Chondrocyte (in vitro differentiated cells): ENCODE data around the gene FARP1. TPM values are rescaled to one million over a fixed set of nuclear protein-coding genes. Genes with fewer than 3 reads are reported as not detected.

Experiments
- DNase-seq: peaks from one replicate; pipeline ENCODE4 v3.0.0; 2021; ENCODE audit warnings: mixed read lengths, low spot score
- H3K27ac Mint-ChIP-seq: one replicate; pipeline ENCODE4 v1.8.0; 2021; ENCODE audit warnings: mild to moderate bottlenecking, moderate library complexity, mixed read lengths; ENCODE audit not compliant: unreplicated experiment
- H3K27me3 Mint-ChIP-seq: 2 replicates; pipeline ENCODE4 v1.8.0; 2021; ENCODE audit warnings: low read depth, mixed read lengths
- H3K36me3 Mint-ChIP-seq: 2 replicates; pipeline ENCODE4 v1.8.0; 2021; ENCODE audit warnings: low read depth, mixed read lengths
- H3K4me1 Mint-ChIP-seq: 2 replicates; pipeline ENCODE4 v1.8.0; 2021; ENCODE audit warnings: low read depth, mild to moderate bottlenecking, mixed read lengths
- H3K4me3 Mint-ChIP-seq: one replicate; pipeline ENCODE4 v1.8.0; 2021; ENCODE audit warnings: mild to moderate bottlenecking, moderate library complexity, mixed read lengths; ENCODE audit not compliant: unreplicated experiment
- H3K9me3 Mint-ChIP-seq: 2 replicates; pipeline ENCODE4 v1.8.0; 2021; ENCODE audit warnings: low read depth, mixed read lengths
- total RNA-seq: library from RNA; stranded (reverse); gene quantifications from 3 replicates; pipeline ENCODE4 v1.2.1, GENCODE V29; 2021
- TF ChIP-seq, protein P1 (sequence below): fragments of 200-600 bp; sonication (generic); IDR thresholded peaks from 2 replicates; pipeline ENCODE4 v1.5.0; 2021; ENCODE audit warnings: antibody characterized with exemption, mild to moderate bottlenecking, moderate library complexity

FARP1 gene
- total RNA-seq, 1 donor from 2014 or later = 331 TPM

DNA sequence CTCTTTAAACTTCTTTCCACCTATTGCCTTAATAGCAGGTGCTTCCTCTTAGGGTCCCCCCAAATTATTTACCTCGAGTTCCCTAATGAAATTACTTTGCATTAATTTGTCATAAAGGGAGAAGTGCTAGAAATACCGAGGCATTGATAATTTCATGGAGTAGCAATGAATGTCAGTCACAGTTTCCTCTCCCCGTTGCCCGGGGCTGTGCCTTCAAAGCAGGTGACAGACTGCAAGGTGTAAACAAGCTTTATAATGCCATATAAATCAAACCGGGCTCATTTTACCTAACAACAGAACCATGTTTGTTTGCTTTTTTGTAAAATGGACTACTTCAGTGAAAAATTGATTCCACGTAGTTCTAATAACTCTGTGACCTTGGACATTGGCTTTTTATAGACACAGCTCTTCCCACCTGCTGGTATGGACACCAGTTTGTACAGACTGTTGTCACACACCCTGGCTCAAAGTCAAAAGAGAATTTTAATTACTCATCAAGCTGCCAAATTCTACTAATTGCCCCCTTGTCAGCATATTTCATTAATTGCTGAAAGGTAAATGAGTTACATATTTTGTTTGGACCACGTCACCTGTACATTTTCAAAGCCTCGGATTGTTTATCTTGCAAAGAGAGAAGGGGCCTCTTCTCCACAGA is 262.9 kb downstream of the FARP1 start:
- TF ChIP-seq, protein P1, sequence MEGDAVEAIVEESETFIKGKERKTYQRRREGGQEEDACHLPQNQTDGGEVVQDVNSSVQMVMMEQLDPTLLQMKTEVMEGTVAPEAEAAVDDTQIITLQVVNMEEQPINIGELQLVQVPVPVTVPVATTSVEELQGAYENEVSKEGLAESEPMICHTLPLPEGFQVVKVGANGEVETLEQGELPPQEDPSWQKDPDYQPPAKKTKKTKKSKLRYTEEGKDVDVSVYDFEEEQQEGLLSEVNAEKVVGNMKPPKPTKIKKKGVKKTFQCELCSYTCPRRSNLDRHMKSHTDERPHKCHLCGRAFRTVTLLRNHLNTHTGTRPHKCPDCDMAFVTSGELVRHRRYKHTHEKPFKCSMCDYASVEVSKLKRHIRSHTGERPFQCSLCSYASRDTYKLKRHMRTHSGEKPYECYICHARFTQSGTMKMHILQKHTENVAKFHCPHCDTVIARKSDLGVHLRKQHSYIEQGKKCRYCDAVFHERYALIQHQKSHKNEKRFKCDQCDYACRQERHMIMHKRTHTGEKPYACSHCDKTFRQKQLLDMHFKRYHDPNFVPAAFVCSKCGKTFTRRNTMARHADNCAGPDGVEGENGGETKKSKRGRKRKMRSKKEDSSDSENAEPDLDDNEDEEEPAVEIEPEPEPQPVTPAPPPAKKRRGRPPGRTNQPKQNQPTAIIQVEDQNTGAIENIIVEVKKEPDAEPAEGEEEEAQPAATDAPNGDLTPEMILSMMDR = no peak
- DNase-seq = no peak
- H3K36me3 Mint-ChIP-seq = peaks cover 23% of the 10 kb centered on the region
- peaks cover 4% of the 10 kb centered on the region for H3K4me1 Mint-ChIP-seq
- no peaks in the 10 kb centered on the region for H3K27me3 Mint-ChIP-seq
- H3K27ac Mint-ChIP-seq = no peak overlapping the region
- no peak overlapping the region for H3K4me3 Mint-ChIP-seq
- no peaks in the 10 kb centered on the region for H3K9me3 Mint-ChIP-seq

DNA sequence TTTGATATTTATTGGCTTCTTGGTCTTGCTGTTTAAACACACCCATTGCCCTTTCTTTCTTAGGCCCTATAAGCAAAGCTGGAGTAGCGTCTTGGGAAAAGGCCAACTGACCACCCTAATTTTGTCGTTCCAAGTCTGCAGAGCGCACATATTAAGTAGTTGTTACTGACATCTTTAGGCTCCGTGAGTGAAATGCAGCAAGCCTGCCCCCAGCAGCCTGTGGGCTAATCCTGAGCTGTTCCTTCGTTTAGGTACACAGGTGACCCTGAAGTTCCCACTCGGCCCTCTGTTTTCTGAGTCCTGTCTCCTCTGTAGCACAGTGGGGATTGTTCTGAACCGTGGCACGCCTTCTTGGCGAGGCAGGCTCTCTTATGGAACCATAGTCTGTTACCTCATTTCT is 263.5 kb downstream of the FARP1 start:
- Mint-ChIP-seq H3K27ac (no peak overlapping the region), H3K4me1 (peaks cover 4% of the 10 kb centered on the region)

DNA sequence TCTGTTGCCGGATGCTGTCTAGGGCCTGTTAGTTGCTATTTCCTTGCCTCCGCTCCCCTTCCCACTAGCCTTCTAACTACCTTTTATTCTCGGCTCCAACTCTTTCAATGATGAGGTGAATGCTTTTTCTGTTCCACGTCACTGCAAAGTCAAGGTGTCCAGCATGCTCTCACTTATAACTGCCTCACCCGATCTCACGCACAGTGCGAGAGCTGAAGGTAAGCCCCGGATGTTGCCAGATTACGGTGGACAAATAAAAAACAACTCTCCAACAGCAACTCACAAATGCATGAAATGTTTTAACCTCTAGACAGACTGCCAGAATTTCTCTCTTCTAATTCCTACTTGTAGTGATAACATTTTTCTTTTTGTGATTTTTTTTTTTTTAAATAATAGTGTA is 264.1 kb downstream of the FARP1 start:
- H3K4me1 Mint-ChIP-seq = peaks cover 4% of the 10 kb centered on the region
- peaks cover 23% of the 10 kb centered on the region for H3K36me3 Mint-ChIP-seq
- H3K4me3 Mint-ChIP-seq = no peak overlapping the region
- no peak for DNase-seq
- TF ChIP-seq, protein P1 = no peak
- no peak overlapping the region for H3K27ac Mint-ChIP-seq
- no peaks in the 10 kb centered on the region for H3K27me3 Mint-ChIP-seq
- no peaks in the 10 kb centered on the region for H3K9me3 Mint-ChIP-seq

More for the DNA sequence above, 263.5 kb downstream of the FARP1 start:
- Mint-ChIP-seq H3K27me3 (no peaks in the 10 kb centered on the region), H3K9me3 (no peaks in the 10 kb centered on the region), H3K36me3 (peaks cover 21% of the 10 kb centered on the region), H3K4me3 (no peak overlapping the region)
- DNase-seq = no peak
- TF ChIP-seq, protein P1 = no peak

DNA sequence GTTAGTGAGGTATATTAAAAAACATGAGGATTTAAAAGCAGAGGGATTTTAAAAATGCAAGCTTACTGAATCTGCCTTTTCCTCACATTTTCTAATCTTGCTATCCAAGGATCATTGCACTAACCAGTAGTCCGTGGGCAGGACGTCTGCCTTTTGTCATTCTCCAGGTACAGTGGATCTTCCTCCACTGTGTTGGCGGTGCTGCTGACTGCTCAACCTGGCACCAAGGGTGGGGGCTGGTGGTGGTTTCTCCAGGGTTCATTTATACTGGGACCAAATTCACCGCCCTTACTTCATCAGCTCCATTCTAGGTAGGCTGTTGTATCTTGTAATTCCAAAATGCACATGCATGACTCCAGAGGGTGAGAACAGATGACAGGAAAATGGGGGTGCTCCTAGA is 264.7 kb downstream of the FARP1 start:
- peaks cover 24% of the 10 kb centered on the region for H3K36me3 Mint-ChIP-seq
- H3K27ac Mint-ChIP-seq = no peak overlapping the region
- no peaks in the 10 kb centered on the region for H3K27me3 Mint-ChIP-seq
- H3K9me3 Mint-ChIP-seq = no peaks in the 10 kb centered on the region
- TF ChIP-seq, protein P1 = no peak
- peaks cover 4% of the 10 kb centered on the region for H3K4me1 Mint-ChIP-seq
- DNase-seq = no peak
- H3K4me3 Mint-ChIP-seq = no peak overlapping the region

GRCh38 chr13:98409281-98409680 is 266.4 kb downstream of the FARP1 start:
- TF ChIP-seq, protein P1 = no peak
- no peaks in the 10 kb centered on the region for H3K27me3 Mint-ChIP-seq
- H3K36me3 Mint-ChIP-seq = peaks cover 30% of the 10 kb centered on the region
- no peak for DNase-seq
- no peaks in the 10 kb centered on the region for H3K9me3 Mint-ChIP-seq
- no peak overlapping the region for H3K27ac Mint-ChIP-seq
- peaks cover 4% of the 10 kb centered on the region for H3K4me1 Mint-ChIP-seq
- no peak overlapping the region for H3K4me3 Mint-ChIP-seq
